Caco-2 (cell line): ENCODE data around the gene MAP2K2. TPM values are rescaled to one million over a fixed set of nuclear protein-coding genes. Genes with fewer than 3 reads are reported as not detected.

Experiments
- BruUV-seq: library from RNA; stranded (reverse); fragments of 400-500 nt; replicated peaks from 2 replicates; lab custom pipeline; 2021; lab: Mats Ljungman, UMichigan
- CTCF ChIA-PET: fragments of 300-600 bp; sonication (Branson Sonifier 250); formaldehyde crosslinking; loops from one replicate; lab custom pipeline; 2022; ENCODE audit warnings: antibody characterized with exemption; lab: Charles Lee
- POLR2A ChIA-PET: fragments of 300-600 bp; sonication (Branson Sonifier 250); formaldehyde crosslinking; loops from one replicate; lab custom pipeline; 2022; ENCODE audit warnings: antibody characterized with exemption; lab: Charles Lee
- DNase-seq, 2 experiments: peaks; one replicate each; pipeline versions ENCODE4 v3.0.0 to v3.0.0-alpha.2; 2020 to 2022
- H3K27me3 ChIP-seq: replicated peaks from 2 replicates; pipeline ENCODE4 v1.6.0; 2011; ENCODE audit warnings: low read length; ENCODE audit not compliant: control insufficient read depth, insufficient read depth
- H3K36me3 ChIP-seq: 2 replicates; pipeline ENCODE4 v1.5.1; 2011; ENCODE audit warnings: low read length; ENCODE audit not compliant: control insufficient read depth, insufficient read depth
- H3K4me1 ChIP-seq: fragments of 250-450 bp; sonication (Bioruptor Pico); 2 replicates; pipeline ENCODE4 v1.5.1; 2020; ENCODE audit warnings: mild to moderate bottlenecking
- H3K4me3 ChIP-seq: 2 replicates; pipeline ENCODE4 v1.5.1; 2011; ENCODE audit warnings: low read depth, mild to moderate bottlenecking, control low read depth, low read length
- H3K9me3 ChIP-seq: fragments of 250-450 bp; sonication (Bioruptor Pico); 2 replicates; pipeline ENCODE4 v1.5.1; 2020; ENCODE audit warnings: mild to moderate bottlenecking, moderate library complexity
- H3K27ac Mint-ChIP-seq: one replicate; pipeline ENCODE4 v1.8.0; 2022; ENCODE audit warnings: mixed read lengths; ENCODE audit not compliant: unreplicated experiment
- H3K27me3 Mint-ChIP-seq: one replicate; pipeline ENCODE4 v1.8.0; 2022; ENCODE audit warnings: mixed read lengths; ENCODE audit not compliant: insufficient read depth, unreplicated experiment
- H3K36me3 Mint-ChIP-seq: one replicate; pipeline ENCODE4 v1.8.0; 2022; ENCODE audit warnings: mild to moderate bottlenecking, mixed read lengths; ENCODE audit not compliant: insufficient read depth, unreplicated experiment
- H3K4me1 Mint-ChIP-seq: one replicate; pipeline ENCODE4 v1.8.0; 2022; ENCODE audit warnings: low read depth, mixed read lengths; ENCODE audit not compliant: unreplicated experiment
- H3K4me3 Mint-ChIP-seq: one replicate; pipeline ENCODE4 v1.8.0; 2022; ENCODE audit warnings: mild to moderate bottlenecking, moderate library complexity, mixed read lengths; ENCODE audit not compliant: unreplicated experiment
- H3K9me3 Mint-ChIP-seq: one replicate; pipeline ENCODE4 v1.8.0; 2022; ENCODE audit warnings: mixed read lengths; ENCODE audit not compliant: unreplicated experiment
- CTCF ChIP-seq, 2 experiments: fragments of 200-600 bp in 1 of 2; IDR thresholded peaks; 1 replicate in 1 of 2; 2 replicates in 1 of 2; pipeline versions ENCODE4 v1.5.1 to v1.8.0; 2011 to 2022; ENCODE audit warnings: antibody characterized with exemption in 1 of 2, control low read depth in 1 of 2, inconsistent platforms in 1 of 2, low read depth in 1 of 2, low read length in 1 of 2, mild to moderate bottlenecking in 1 of 2, moderate library complexity in 1 of 2; ENCODE audit not compliant: insufficient read depth in 1 of 2, severe bottlenecking in 1 of 2, unreplicated experiment in 1 of 2
- intact Hi-C: fragments of 100-400 bp; cut with micrococcal nuclease; formaldehyde crosslinking; loops from one replicate; pipeline ENCODE4 v1.10.0; 2022; ENCODE audit not compliant: unreplicated experiment
- total RNA-seq: library from RNA; stranded (reverse); gene quantifications from 2 replicates; pipeline ENCODE4 v1.2.3, GENCODE V29; 2022

MAP2K2 gene
- total RNA-seq, 1 experiment from 2014 or later: 149 TPM

- H3K36me3 ChIP-seq: no peaks in the 10 kb centered on the region; the same call in 1 of the 2 replicates
- H3K27ac Mint-ChIP-seq: no peak overlapping the region
- H3K4me3 Mint-ChIP-seq: no peak overlapping the region
- no peaks in the 10 kb centered on the region for H3K9me3 Mint-ChIP-seq
- no peaks in the 10 kb centered on the region for H3K9me3 ChIP-seq
- ChIA-PET CTCF (no interaction called here), POLR2A (no interaction called here)
- no peaks in the 10 kb centered on the region for H3K4me1 Mint-ChIP-seq
- H3K27me3 ChIP-seq: no peaks in the 10 kb centered on the region
- no peak overlapping the region for H3K4me3 ChIP-seq
- H3K27me3 Mint-ChIP-seq: no peaks in the 10 kb centered on the region
- no peak for DNase-seq
- H3K36me3 Mint-ChIP-seq: peaks cover 26% of the 10 kb centered on the region
- TF ChIP-seq CTCF (IDR thresholded peaks at IDR 0.05; ENCODE audit: insufficient read depth in 1 of 2, low read depth in 1 of 2, low read length in 1 of 2, severe bottlenecking in 1 of 2, unreplicated experiment in 1 of 2): no peak
- no peaks in the 10 kb centered on the region for H3K4me1 ChIP-seq
- no TSS peak for BruUV-seq
- intact Hi-C loops: no loop called here
These were observed 26.4 kb downstream of the MAP2K2 start for GRCh38 chr19:4097501-4097900.

- H3K4me3 ChIP-seq: no peak overlapping the region
- ChIA-PET CTCF (no interaction called here), POLR2A (no interaction called here)
- no peaks in the 10 kb centered on the region for H3K27me3 Mint-ChIP-seq
- no peaks in the 10 kb centered on the region for H3K27me3 ChIP-seq
- no peak overlapping the region for H3K4me3 Mint-ChIP-seq
- no TSS peak for BruUV-seq
- no peaks in the 10 kb centered on the region; the same call in 1 of the 2 replicates for H3K36me3 ChIP-seq
- TF ChIP-seq CTCF (IDR thresholded peaks at IDR 0.05; ENCODE audit: insufficient read depth in 1 of 2, low read depth in 1 of 2, low read length in 1 of 2, severe bottlenecking in 1 of 2, unreplicated experiment in 1 of 2): no peak
- H3K36me3 Mint-ChIP-seq: peaks cover 26% of the 10 kb centered on the region
- H3K4me1 ChIP-seq: no peaks in the 10 kb centered on the region
- no peaks in the 10 kb centered on the region for H3K9me3 ChIP-seq
- intact Hi-C loops: no loop called here
- H3K9me3 Mint-ChIP-seq: no peaks in the 10 kb centered on the region
- no peaks in the 10 kb centered on the region for H3K4me1 Mint-ChIP-seq
- no peak for DNase-seq
- no peak overlapping the region for H3K27ac Mint-ChIP-seq
These were observed 27.7 kb downstream of the MAP2K2 start for GRCh38 chr19:4096049-4096892.

GRCh38 chr19:4095488-4095844 is 28.5 kb downstream of the MAP2K2 start:
- TF ChIP-seq CTCF (IDR thresholded peaks at IDR 0.05; ENCODE audit: insufficient read depth in 1 of 2, low read depth in 1 of 2, low read length in 1 of 2, severe bottlenecking in 1 of 2, unreplicated experiment in 1 of 2): no peak
- ChIA-PET CTCF (no interaction called here), POLR2A (no interaction called here)
- DNase-seq: no peak
- no peak overlapping the region for H3K4me3 ChIP-seq
- no peaks in the 10 kb centered on the region for H3K9me3 ChIP-seq
- H3K36me3 ChIP-seq: no peaks in the 10 kb centered on the region; the same call in 1 of the 2 replicates
- Mint-ChIP-seq H3K4me1 (no peaks in the 10 kb centered on the region), H3K27ac (no peak overlapping the region), H3K9me3 (no peaks in the 10 kb centered on the region), H3K27me3 (no peaks in the 10 kb centered on the region), H3K4me3 (no peak overlapping the region), H3K36me3 (peaks cover 33% of the 10 kb centered on the region)
- no peaks in the 10 kb centered on the region for H3K27me3 ChIP-seq
- H3K4me1 ChIP-seq: no peaks in the 10 kb centered on the region
- BruUV-seq: no TSS peak
- intact Hi-C loops: no loop called here
